IPS DF 19.7 (cell line): Measurements from ENCODE around the gene AIDA.

ENCODE experiments used
- DNase-seq: peaks from one replicate; pipeline ENCODE4 v3.0.0-alpha.2; 2013; ENCODE audit warnings: low read depth, low spot score

The AIDA gene

DNA sequence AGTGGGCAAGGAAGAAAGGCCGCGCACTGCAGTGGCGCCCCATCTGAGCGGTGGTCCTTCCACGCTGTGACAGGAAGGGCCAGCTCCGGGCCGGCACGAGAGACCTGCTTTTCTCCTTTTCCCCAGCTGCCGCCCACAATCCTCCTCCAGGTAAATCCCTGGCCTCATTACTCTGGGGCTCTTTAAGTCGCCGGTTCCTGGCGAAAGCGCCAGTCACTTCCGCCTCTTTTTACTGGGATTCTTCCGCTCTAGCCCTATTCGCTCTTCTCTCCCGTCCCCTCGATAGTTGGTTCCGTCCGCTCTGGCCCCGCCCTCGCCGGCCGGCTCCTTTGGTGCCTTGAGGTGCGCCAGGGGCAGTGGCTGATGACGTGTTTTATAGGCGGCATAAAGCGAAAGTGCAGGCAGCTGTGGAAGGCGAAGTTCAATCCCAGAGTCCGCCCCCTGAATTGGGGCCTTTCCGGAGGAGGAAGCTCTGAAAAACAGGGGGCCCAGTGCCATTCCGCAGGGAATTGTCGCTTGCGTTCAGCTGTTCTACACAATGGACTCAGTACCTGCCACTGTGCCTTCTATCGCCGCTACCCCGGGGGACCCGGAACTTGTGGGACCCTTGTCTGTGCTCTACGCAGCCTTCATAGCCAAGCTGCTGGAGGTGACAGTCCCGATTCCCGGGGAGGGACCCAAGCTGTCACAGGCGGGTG lies 68.2 kb downstream of the AIDA start:
- peak; percentile 95 for DNase-seq

GRCh38 chr1:222643606-222643937 lies 68.7 kb downstream of the AIDA start:
- DNase-seq, result no peak

DNA sequence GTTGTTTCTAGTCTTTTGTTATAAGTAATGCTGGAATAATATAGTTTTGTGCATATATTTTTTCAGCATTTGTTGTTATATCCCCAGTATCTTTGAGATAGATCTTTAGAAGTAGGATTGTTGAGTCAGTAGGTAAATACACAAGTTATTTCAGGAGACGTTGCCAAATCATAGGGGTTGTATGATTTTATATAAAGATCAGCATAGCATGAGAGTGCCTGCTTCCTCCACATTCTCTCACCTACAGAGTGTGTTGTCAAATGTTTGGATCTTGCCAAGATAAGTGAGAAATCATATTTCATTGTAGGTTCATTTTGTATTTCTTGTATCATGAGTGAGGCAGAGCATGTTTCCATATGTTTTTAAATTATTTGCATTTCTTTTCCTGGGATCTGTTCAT lies 69.8 kb downstream of the AIDA start:
- no peak for DNase-seq

DNA sequence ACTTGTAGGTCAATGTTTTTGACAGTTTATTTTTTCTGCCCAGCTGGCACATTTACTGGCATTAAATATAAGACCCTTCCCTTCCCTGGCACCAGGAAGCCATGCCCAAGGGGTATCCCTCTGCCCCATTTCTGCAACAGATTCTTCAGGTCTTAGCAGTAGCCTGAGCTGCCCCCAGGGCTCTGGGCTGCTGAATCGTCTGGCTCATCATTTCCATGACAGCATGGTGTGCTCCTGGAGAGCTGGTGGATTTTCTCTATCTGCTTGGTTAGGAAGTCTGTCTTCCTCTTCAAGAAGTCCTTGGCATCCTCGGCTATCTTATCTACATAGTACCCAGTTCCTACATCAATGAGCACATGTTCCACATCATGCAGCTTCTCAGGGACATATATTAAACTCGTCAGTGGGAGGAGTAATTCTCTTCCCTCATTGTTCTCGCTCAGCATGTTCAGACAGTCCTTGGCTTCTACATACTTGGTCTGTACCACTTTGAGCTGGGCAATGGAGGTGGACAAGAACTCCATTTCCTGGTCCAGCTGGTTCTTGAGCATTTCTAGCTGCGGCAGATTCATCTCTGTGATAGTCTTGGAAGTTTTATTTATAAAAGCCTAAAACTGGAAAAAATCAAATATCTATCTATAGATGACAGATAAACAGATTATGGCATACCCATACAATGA lies 70.9 kb downstream of the AIDA start:
- no peak for DNase-seq

DNA sequence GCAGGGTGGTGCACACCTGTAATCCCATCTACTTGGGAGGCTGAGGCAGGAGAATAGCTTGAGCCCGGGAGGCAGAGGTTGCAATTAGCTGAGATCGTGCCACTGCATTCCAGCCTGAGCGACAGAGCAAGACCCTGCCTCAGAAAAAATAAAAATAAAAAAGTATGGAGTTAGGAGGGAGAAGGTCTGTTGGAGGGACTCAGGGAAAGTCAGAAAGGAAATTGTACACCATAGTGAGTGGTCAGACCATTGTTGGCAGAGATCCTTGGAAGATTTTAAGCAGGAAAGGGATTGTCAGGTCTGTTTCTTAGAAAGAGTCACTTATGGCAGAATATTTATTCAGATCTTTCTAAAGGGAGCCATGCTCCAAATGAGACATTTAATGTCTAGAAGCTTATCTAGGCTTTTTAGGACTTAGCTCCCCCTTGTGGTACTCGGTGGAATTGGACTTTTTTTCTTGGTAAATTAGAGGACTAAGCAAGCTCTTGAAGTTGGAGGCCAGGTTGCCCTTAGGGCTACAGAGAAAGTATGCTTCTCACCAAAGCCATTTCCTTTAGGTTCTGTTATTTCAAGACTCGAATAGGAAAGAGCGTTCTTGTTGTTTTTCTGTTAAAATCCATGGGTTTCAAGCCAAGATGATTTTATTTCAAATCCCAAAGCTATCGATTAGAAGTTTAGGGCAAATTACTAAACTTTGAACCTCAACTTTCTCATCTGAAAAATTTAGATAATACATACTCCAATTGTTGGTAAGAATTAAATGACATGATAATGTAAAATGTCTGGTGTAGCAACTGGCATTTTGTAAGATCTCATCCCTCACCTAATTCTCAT lies 77.9 kb downstream of the AIDA start:
- peak; percentile 48 for DNase-seq

DNA sequence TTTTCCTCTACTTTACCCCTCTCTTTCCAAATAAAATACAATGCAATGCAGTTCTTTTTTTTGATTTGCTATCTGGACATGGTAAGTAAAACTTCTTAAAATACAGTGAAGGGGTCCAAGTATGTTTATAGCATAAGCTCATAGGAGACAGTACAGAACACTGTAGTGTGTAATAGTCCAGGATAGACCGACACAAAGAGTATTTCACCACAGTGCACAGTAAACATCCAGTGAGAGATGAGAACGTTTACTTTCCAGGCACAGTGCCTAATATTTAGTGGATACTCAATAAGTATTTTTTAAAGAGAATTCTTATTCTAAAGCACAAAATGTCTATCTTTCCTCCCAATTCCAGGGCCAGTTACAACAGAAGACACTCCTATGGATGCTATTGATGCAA lies 79.5 kb downstream of the AIDA start:
- DNase-seq, result no peak

DNA sequence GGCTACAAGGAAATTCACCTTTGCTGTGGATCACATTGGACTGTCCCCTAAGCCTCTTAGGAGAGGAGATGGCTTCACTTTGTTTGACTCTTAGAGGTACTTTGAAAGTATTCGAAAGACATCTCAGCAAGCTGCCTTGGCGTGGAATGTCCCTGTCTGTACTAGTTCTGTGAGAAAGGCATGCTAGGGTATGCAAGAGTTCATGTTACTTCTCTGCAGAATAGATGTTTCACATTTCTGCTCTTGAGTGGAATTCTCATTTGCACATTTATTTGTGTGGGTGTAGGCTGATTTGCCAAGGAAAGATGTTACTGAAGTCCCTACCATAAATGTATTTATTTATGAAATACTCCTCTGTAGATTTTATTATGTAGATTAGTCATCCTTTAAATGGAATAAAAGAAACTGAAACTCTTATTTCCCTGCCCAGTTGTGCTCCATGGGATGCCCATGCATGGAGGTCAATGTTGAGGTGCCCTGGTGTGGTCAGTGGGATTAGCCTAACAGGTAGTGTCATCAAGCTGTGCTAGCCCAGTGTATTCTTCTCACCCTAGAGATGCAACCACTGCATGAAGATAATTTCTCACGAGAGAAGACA lies 80.6 kb downstream of the AIDA start:
- DNase-seq, result no peak

DNA sequence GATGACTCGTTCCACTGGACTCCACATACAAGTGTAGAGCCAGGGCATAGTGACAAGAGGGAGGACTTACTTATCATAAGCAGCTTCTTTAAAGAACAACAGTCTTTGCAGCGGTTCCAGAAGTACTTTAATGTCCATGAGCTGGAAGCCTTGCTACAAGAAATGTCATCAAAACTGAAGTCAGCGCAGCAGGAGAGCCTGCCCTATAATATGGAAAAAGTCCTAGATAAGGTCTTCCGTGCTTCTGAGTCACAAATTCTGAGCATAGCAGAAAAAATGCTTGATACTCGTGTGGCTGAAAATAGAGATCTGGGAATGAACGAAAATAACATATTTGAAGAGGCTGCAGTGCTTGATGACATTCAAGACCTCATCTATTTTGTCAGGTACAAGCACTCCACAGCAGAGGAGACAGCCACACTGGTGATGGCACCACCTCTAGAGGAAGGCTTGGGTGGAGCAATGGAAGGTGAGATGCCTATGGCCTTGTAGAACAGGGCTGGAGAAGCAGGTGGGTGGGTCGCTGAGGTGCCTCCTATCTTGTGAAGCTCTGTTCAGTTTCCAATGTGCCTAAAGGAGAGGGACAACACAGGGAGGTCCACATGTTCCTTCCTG lies 82.3 kb downstream of the AIDA start:
- no peak for DNase-seq

GRCh38 chr1:222627232-222627631 lies 85.1 kb downstream of the AIDA start:
- DNase-seq, result no peak

GRCh38 chr1:222624214-222624613 lies 88.1 kb downstream of the AIDA start:
- DNase-seq, result no peak

GRCh38 chr1:222623458-222623857 lies 88.8 kb downstream of the AIDA start:
- no peak for DNase-seq

- DNase-seq, result no peak
Measured at GRCh38 chr1:222622765-222623164, 89.5 kb downstream of the AIDA start.

DNA sequence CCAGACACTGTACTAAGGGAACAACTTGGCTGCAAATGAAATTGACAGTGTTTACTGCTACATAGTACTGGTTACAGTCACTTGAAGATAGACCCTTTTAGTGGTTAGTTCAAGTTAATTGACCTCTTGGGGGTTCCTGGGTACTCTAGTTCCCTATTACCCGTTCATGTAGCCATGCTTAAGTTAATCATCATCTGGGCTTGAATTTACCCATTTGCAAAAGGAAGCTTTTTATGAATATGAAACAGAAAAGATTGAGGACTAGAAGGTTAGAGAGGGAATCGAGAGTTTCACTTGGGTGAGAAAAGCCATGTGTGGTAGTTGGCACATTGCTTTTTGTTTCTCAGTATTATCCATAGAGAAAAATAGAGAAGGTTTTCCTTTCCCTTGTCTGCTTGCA lies 91.7 kb downstream of the AIDA start:
- no peak for DNase-seq

DNA sequence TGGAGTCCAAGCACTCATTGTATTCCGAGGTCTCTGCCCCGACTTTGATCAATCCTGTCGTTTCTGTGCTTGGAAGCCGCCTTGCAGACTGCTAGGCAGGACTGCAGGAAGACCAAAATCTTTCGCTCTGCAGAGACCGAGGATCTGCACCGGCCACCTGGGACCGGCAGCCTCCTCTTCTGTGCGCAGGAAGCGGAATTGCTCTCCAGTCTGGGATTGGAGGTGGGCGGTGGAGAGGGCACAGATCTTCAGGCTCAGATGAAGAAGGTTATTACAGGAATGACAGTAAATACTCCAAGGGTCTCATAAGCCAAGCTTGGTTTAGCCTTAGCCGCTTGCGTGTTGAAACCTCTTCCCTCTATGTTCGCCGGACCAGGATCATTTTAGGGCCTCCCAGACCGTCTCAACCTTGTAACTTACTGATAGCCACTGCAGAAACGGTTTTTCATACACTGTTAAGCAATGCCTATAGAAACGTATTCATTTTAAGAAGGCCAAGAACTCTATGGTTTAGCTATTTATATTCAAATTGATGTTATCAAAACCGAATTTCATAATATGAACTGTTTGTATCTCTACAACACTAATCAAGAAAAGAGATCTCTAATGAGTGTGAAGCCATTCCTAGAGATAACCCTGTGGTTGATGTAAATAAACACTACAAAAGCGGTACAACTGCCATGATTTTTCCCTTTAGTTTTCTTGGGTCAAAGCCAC lies 93.3 kb downstream of the AIDA start:
- no peak for DNase-seq
